Esophagus (tissue), 2 donors: ENCODE measurements around the gene MCMBP. TPM values are rescaled to one million over a fixed set of nuclear protein-coding genes. Genes with fewer than 3 reads are reported as not detected.
"Not testable (repeated sequence)": the region's sequence is repeated elsewhere in the genome, so short reads cannot be mapped to it uniquely, and the experiment has no call there.

ENCODE experiments used
- H3K27ac ChIP-seq, 2 donors: one replicate each; pipeline ENCODE4 v1.5.1; 2013; ENCODE audit warnings: low read depth in 2 of 2, mild to moderate bottlenecking in 2 of 2, inconsistent platforms in 1 of 2, low read length in 1 of 2, moderate library complexity in 1 of 2
- H3K27me3 ChIP-seq, 2 donors: one replicate each; pipeline ENCODE4 v1.6.1; 2013; ENCODE audit warnings: low read length in 2 of 2, control low read depth in 1 of 2, mild to moderate bottlenecking in 1 of 2; ENCODE audit not compliant: insufficient read depth in 2 of 2, control insufficient read depth in 1 of 2
- H3K36me3 ChIP-seq, 2 donors: one replicate each; pipeline ENCODE4 v1.6.1; 2013; ENCODE audit warnings: low read length in 1 of 2; ENCODE audit not compliant: control insufficient read depth in 2 of 2, insufficient read depth in 2 of 2
- H3K4me1 ChIP-seq, 2 donors: one replicate each; pipeline ENCODE4 v1.6.1; 2013; ENCODE audit warnings: low read length in 1 of 2; ENCODE audit not compliant: control insufficient read depth in 2 of 2, insufficient read depth in 2 of 2
- H3K4me3 ChIP-seq, 2 donors: one replicate each; pipeline ENCODE4 v1.5.1; 2013; ENCODE audit warnings: low read length in 2 of 2, mild to moderate bottlenecking in 2 of 2, low read depth in 1 of 2, moderate library complexity in 1 of 2
- H3K9me3 ChIP-seq, 2 donors: one replicate each; pipeline ENCODE4 v1.6.1; 2013; ENCODE audit warnings: mild to moderate bottlenecking in 2 of 2, low read depth in 1 of 2, low read length in 1 of 2, moderate library complexity in 1 of 2; ENCODE audit not compliant: control insufficient read depth in 2 of 2, insufficient read depth in 1 of 2
- WGBS, 2 donors: extraction: QIAGEN DNeasy Blood & Tissue Kit; methylation state at CpG; one replicate each; pipeline ENCODE4 v1.1.7; 2013; 5-methylcytosine and 5-hydroxymethylcytosine counted together
- polyA plus RNA-seq, 2 donors: library from polyadenylated mRNA; stranded (reverse); fragments of 200-250 nt; gene quantifications; one replicate each; pipeline ENCODE4 v1.2.3, GENCODE V29; 2013
- donor health status: healthy with polysubstance abuse.
- donor health status: Bipolar disorder and iron deficiency.

The MCMBP gene
- polyA plus RNA-seq, 2 donors, result 13.7 to 28.9 TPM

GRCh38 chr10:119896937-119897770, 24.5 kb upstream of the MCMBP start:
- H3K9me3 ChIP-seq, result no peaks in the 10 kb centered on the region
- peak overlapping the region in 1 of 2 donors; percentile 57 for H3K27ac ChIP-seq
- no peaks in the 10 kb centered on the region for H3K27me3 ChIP-seq
- peaks cover 0 to 2% of the 10 kb centered on the region in 2 donors for H3K36me3 ChIP-seq
- 46 to 61% methylated on average over 9 of the region's 9 CpGs for WGBS, 2 donors
- H3K4me3 ChIP-seq, result no peak overlapping the region
- H3K4me1 ChIP-seq, result peaks cover 7 to 11% of the 10 kb centered on the region in 2 donors

DNA sequence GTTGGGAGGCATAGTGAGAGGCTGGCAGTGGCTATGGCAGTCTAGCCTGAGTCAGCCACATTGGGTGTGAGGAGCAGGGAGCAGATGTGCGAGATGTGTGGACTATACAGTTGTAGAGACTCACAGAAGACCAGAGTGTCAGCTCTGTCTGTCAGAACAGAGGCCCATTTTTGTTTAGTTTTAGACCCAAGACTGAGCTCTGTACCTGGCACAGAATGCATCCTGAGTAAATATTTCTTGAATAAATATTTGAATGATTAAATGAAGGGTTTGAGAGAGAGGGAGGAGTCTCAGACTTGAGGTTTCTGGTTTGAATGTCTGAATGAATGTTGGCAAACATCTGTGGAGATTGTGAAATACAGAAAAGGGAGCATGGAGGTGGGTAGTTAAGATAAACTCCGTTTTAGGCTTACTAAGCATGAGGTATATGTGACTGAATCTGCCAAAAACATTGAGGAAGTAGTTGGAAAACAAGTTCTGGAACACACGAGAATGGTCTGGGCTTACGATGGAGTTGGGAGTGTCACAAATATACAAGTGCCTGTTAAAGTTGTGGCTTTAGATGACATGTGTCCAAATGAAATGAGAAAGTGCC, 23.5 kb upstream of the MCMBP start:
- 19% methylated on average over 4 of the region's 4 CpGs for WGBS, 2 donors
- Histone ChIP-seq H3K4me3 (no peak overlapping the region), H3K27ac (peak overlapping the region; percentile 45 to 77), H3K4me1 (peaks cover 7 to 11% of the 10 kb centered on the region in 2 donors), H3K27me3 (no peaks in the 10 kb centered on the region), H3K36me3 (peaks cover 0 to 2% of the 10 kb centered on the region in 2 donors), H3K9me3 (no peaks in the 10 kb centered on the region)

- WGBS, 2 donors, result 84 to 94% methylated on average over 3 of the region's 3 CpGs
- Histone ChIP-seq H3K9me3 (no peaks in the 10 kb centered on the region), H3K36me3 (no peaks in the 10 kb centered on the region), H3K27me3 (no peaks in the 10 kb centered on the region), H3K27ac (no peak overlapping the region), H3K4me3 (no peak overlapping the region), H3K4me1 (peaks cover 7 to 11% of the 10 kb centered on the region in 2 donors)
These were observed 21.3 kb upstream of the MCMBP start for GRCh38 chr10:119893845-119894427.

- no peaks in the 10 kb centered on the region for H3K36me3 ChIP-seq
- no peaks in the 10 kb centered on the region for H3K9me3 ChIP-seq
- H3K4me1 ChIP-seq, result peaks cover 7 to 11% of the 10 kb centered on the region in 2 donors
- peak overlapping the region; percentile 82 to 98 for H3K4me3 ChIP-seq
- WGBS, 2 donors, result 4 to 5% methylated on average over 9 of the region's 9 CpGs
- H3K27me3 ChIP-seq, result no peaks in the 10 kb centered on the region
- H3K27ac ChIP-seq, result peak overlapping the region; percentile 60 to 81
These were observed 20.4 kb upstream of the MCMBP start for GRCh38 chr10:119893074-119893473.

- Histone ChIP-seq H3K36me3 (no peaks in the 10 kb centered on the region), H3K4me1 (peaks cover 7 to 11% of the 10 kb centered on the region in 2 donors), H3K9me3 (no peaks in the 10 kb centered on the region), H3K27ac (peak within 1 kb of the TSS; percentile 76 to 81), H3K27me3 (no peaks in the 10 kb centered on the region), H3K4me3 (peak within 1 kb of the TSS; percentile 82 to 98)
- 1% methylated on average over 59 to 61 of the region's 61 CpGs for WGBS, 2 donors
These were observed 19.8 kb upstream of the MCMBP start, which contains the start of gene SEC23IP for GRCh38 chr10:119892188-119893065. Gene SEC23IP, plus strand, starts transcription at chr10:119892730. Its CDS starts 53 bp downstream, at chr10:119892783.

GRCh38 chr10:119891849-119892187, 19.2 kb upstream of the MCMBP start:
- not testable (repeated sequence) for H3K36me3 ChIP-seq, H3K9me3 ChIP-seq, H3K27ac ChIP-seq, H3K27me3 ChIP-seq
- WGBS, 2 donors, result 52 to 56% methylated on average over 14 of the region's 14 CpGs
- peak overlapping the region in 1 of 2 donors; percentile 98 for H3K4me3 ChIP-seq
- peaks cover 7 to 11% of the 10 kb centered on the region in 2 donors for H3K4me1 ChIP-seq

GRCh38 chr10:119890307-119890706, 17.7 kb upstream of the MCMBP start:
- WGBS, 2 donors, result 80 to 87% methylated on average over 4 of the region's 4 CpGs
- not testable (repeated sequence) for H3K27ac ChIP-seq, H3K27me3 ChIP-seq, H3K4me1 ChIP-seq, H3K4me3 ChIP-seq, H3K9me3 ChIP-seq, H3K36me3 ChIP-seq

- H3K4me1 ChIP-seq, H3K4me3 ChIP-seq, H3K27ac ChIP-seq, H3K27me3 ChIP-seq, H3K36me3 ChIP-seq, H3K9me3 ChIP-seq: not testable (repeated sequence)
- WGBS, 2 donors, result 56 to 61% methylated on average over 3 of the region's 3 CpGs
These were observed 16.6 kb upstream of the MCMBP start for GRCh38 chr10:119889201-119889600.

DNA sequence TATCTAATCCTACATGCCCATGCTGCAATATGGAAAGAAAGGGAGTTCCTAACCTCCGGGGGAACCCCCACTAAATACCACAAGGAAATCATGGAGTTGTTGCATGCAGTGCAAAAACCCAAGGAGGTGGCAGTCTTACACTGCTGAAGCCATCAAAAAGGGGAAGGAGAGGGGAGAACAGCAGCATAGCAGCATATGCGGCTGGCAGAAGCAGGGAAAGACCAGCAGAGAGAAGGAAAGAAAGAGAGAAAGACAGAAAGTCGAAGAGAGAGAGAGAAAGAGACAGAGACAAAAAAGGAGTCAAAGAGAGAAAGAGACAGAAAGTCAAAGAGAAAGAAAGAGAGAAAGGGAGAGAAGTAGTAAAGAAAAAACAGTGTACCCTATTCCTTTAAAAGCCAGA, 16.1 kb upstream of the MCMBP start:
- not testable (repeated sequence) for H3K36me3 ChIP-seq, H3K27me3 ChIP-seq, H3K27ac ChIP-seq, H3K4me1 ChIP-seq, H3K9me3 ChIP-seq, H3K4me3 ChIP-seq
- WGBS, 2 donors, result 76 to 78% methylated on average over 3 of the region's 3 CpGs
